Measurements from ENCODE around the gene FHL1. TPM values are rescaled to one million over a fixed set of nuclear protein-coding genes. Genes with fewer than 3 reads are reported as not detected.
"Not testable (repeated sequence)": the region's sequence is repeated elsewhere in the genome, so short reads cannot be mapped to it uniquely, and the experiment has no call there.

FHL1 gene
- total RNA-seq, 1 experiment from 2014 or later: 5.3 TPM

DNA sequence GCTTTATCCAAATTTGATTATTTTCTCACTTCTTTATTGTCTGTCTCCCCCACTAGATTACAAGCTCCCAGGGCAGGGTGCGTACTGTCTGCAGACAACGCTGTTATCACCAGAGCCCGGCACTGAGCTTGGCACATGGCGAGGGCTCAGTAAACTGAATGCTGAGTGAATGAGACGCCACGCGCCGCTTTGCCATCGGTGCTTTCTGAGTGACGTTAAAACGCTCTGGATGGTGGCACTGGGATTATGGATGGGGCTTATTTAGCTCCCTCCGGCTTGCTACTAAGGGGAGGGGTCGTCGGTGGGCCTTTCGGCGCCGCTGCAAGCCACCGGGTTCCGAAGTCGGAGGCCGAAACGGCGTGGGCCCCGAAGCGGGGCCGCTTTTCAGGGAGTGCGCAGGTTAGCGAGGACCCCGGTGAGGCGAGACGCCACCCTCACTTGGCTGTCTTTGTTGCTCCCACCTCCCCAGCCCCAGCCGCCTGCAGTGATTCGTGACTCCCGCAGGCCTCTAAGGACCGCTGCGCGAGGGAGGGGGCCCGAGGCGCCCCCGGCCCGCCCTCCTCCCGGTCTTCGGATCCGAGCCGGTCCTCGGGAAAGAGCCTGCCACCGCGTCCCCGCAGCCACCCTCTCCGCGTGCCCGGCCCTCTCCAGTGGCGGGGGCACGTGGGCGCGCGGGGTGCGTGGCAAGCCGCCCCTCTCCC lies 569 bp upstream of the FHL1 start:
- no peak for DNase-seq (ENCODE audit: low spot score)

GRCh38 chrX:136147976-136148375 lies 643 bp downstream of the FHL1 start:
- DNase-seq (ENCODE audit: low spot score): no peak

- DNase-seq (ENCODE audit: low spot score): no peak
These were observed 1.1 kb downstream of the FHL1 start for GRCh38 chrX:136148391-136148790.

DNA sequence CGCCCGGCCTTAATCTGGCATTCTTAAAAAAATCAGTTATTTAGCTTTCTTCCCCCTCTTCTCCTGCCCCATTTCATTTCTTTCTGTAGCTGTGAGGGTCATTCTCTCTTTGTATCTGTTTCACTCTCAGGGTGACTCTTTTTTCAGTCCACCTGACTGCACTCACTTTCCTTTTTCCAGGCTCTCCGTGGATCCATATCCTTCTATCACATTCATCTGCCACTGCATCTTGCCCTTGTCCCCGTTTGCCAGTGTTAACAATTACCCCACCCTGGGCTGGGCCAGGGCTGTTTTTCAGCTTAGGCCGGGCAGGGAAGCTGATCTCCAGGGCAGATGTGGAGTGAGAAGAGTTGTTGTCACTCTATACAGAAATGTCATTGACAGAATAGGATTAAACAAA lies 7.7 kb downstream of the FHL1 start:
- DNase-seq (ENCODE audit: low spot score): no peak

DNA sequence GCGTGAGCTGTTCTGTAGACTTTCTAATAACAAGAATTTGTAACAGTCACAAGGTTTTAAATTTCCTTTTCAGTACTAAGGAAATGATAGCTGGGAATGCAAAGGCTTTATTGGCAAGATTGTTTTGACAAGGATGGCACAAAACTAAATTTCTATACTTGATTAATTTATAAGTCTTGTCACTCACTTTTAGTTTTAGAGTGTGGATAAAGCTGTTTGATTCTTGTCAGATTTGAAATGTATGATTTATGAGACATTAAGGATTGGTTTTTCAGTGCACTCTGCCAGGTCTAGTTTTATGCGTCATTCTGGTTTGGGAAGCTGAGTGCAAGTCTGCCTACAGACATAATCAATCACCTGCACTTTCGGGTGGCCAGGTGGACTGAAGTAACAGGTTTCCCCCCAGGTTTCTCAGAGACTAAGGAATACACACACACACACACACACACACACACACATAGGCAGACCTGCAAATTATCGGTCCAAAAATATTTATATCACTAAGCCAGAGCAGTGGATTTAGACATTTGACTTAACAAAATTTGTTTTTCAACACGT lies 9.3 kb downstream of the FHL1 start:
- no peak for DNase-seq (ENCODE audit: low spot score)

DNA sequence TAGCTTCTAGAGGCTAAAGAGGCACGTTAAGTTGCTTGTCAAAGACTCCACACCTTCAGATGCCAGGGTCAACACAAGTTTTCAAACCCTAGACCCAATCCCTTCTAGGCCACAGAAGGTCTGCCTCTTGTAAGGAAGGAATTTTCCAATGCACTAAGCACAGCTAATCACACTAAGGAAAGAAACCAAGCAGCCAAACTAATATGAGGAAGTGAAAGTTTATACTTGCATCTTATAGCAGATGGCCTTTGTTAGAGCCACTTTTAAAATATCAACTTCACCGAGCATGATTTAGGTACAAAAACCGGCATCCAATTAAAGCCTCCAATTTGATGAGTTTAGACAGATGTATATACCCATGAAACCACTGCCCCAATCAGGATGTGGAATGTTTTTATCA lies 9.9 kb downstream of the FHL1 start:
- DNase-seq (ENCODE audit: low spot score): no peak

GRCh38 chrX:136158685-136159084 lies 11.4 kb downstream of the FHL1 start:
- no peak for DNase-seq (ENCODE audit: low spot score)

DNA sequence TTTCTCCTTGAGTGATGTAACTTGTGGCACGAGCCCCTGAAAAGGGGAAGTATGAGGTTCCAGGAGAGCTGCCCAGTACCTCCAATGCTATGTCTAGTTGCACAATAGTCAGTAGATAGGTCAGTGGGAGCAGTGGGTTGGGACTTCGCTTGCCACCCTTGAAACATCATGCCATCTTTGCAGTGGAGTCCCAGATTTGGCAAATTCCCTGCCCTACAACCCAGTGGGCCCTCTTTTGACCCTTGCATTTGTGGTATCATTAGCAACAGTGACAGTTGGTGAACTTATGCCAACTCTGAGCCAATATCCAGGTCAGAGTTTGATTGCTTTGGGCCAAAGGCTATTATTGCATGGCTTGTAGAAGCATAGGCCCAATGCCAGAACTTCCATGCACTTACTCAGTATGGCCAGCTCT lies 12.3 kb downstream of the FHL1 start:
- no peak for DNase-seq (ENCODE audit: low spot score)

- DNase-seq (ENCODE audit: low spot score): peak; percentile 10
These were observed 15.7 kb downstream of the FHL1 start for GRCh38 chrX:136162827-136163570.

DNA sequence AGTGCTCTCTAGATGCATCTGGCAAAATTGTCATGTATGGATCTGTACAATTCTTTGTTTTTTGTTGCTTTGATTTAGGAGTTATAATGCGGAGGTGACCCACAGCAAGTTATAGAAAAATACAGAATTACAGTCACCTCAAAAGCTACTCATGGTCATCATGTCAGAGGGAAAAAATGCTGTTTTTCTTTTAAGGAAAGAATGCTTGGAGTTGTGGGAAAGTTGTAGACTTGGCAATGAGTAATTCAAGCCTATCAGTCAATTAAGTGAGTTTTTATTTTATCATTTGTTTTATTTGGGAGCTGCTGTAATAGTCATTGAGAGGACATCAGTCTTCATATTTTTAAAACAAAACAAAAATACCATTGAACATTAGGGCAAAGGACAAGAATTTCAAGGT lies 16.4 kb downstream of the FHL1 start:
- no peak for DNase-seq (ENCODE audit: low spot score)

DNA sequence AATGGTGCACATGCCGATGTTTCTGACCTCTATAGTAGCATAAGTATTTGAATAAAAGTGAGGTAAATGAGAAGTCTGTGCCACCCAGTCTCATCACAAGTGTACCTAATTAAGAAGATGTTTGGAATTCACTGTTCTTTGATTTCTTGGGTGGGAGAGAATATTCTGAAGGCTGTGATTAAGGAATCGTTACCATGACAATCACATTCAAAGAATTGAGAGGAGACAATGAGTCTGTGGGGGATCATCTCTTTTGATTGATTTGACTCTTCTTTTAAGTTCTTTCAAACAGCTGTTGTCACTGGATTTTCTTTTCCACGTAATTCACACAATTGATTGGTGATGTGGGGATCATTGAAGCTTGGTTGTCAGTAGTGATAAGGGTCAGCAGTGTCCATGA lies 18.1 kb downstream of the FHL1 start:
- DNase-seq (ENCODE audit: low spot score): no peak

- DNase-seq (ENCODE audit: low spot score): no peak
These were observed 19.0 kb downstream of the FHL1 start for GRCh38 chrX:136166221-136166855.

GRCh38 chrX:136167989-136168388 lies 20.7 kb downstream of the FHL1 start:
- not testable (repeated sequence) for DNase-seq (ENCODE audit: low spot score)

DNA sequence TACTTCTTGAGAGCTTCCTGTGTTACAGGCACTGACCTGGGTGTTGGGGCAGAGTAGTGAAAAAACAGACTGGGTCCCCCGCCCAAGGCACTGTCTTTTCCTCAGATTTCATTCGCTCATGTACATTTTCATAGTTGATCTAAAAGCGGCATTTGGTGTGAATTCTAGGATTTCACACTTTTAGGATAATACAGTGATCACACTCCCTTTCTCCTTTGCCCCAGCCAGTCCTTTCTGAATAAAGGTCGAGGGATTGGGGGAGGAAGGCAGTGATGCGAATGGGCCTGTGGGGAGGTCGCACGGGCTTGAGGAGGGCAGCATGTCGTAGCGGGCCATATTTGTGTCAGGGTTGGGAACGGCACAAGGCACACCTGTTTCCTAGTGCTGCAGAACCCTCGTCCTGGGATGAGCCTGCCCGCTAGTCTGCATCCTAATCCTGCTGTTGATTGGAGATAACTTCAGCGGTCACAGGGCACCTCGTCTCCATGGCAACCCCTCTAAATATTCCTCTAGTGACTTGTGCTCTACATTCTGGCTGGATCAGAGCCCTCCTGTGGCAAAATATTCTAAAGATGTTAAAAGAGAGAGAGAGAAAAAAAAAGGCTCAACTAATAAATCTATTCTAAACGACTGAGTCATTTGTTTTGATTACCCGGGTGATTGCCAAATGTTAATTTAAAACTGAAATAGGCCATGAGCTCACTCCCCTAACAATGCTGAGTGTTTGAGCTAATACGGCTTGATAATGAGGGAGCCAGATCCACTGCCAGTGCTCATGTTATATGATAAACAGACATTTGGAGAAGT lies 21.8 kb downstream of the FHL1 start:
- peak; percentile 59 for DNase-seq (ENCODE audit: low spot score)

GRCh38 chrX:136170139-136170800 lies 22.9 kb downstream of the FHL1 start:
- DNase-seq (ENCODE audit: low spot score): peak; percentile 1

DNA sequence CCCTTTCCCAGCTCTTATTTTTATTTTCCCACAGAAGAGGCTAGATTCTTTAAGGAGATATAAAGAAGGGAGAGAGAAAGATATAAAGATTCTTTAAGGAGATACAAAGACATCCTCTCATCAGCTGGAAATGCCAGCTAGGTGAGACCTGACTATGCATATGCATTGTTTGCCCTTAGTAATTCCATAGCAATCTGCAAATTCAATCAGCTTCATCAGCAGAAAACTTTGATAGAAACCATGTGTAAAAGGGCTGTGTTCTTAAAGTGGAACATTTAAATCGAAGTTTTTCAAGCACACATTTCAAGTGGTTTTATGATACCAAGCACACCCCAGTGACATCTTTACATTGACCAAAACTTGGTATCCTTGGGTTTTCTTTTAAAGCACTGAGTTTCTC lies 24.1 kb downstream of the FHL1 start:
- no peak for DNase-seq (ENCODE audit: low spot score)

DNA sequence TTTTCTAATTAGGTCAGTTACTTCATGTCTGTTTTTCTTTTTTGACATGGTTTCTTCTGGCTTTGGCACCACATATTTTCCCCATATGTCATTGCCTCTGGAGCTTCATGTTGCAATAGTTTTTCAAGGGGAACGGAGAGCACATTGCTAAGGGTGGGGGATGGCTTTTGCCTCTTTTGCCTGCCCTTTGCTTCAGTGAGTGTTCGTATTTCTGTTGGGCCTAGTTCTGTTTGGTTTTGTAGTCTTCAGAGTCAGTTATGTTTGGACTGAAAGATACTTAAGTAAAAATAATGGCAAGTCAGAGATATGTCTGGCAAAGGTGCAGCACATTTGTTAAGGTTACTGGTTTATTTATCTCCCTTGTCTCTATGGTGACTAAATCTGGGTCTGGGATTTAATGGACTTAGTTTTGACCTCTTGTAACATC lies 29.1 kb downstream of the FHL1 start:
- DNase-seq (ENCODE audit: low spot score): peak; percentile 3

- DNase-seq (ENCODE audit: low spot score): no peak
These were observed 31.8 kb downstream of the FHL1 start for GRCh38 chrX:136179133-136179532.

DNA sequence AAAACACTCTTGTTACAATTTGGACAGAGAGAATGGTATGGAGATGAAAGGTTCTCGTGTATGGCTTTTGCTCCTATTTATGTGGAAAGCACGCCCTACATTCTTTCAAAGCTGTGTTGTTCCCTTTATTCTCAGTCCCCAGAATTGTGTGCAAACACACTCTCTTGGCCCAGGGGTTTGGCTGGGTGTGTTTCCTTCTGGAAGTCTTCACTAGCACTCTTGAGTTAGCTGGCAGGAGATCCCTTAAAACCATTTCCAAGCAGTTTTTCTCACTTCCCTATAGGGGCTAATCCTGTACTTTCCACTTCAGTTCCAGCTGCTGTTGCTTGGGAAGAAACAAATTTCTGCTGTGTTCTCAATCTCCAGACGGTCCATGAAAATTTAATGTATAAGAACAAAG lies 35.1 kb downstream of the FHL1 start:
- DNase-seq (ENCODE audit: low spot score): no peak

DNA sequence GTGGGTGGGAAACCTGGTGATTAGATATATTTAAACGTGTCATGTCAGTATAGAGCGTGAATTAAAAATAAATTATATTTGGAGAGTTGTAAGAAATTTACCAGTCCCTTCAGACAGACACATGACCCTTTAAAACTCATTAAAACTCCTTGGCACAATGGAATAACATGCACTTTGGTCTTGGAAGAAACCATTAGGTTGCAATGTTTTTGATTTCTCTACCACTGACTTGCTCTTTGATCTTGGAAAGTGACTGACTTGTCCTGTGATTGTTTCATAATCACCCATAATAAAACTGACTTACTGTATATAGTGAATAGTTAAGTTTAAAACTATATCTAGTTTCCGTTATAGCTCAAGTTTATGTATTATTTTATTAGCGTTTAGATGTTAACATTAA lies 35.8 kb downstream of the FHL1 start:
- no peak for DNase-seq (ENCODE audit: low spot score)

DNA sequence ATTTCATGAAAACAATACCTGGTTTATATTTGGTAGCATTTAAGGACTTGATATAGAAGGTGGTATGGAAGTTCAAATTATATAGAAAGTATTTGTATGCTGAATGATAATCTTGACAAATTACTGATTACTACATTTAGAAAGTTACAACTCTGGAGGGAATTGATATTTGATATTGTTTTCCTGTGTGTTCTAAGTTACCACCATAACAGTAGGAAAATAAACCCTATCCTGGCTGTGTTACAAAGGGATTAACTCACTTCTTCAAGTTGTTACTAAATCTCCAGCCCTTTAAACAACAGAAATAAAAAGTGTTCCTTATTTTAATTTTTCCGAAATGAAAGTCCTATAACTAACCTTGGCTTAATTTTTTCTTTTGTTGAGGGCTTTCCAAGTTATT lies 36.6 kb downstream of the FHL1 start:
- no peak for DNase-seq (ENCODE audit: low spot score)

All from A172 (cell line).